Ramos (cell line): ENCODE measurements around the gene BCAP31.

Source experiments
- in situ Hi-C: fragments of 300-500 bp; cut with MboI; formaldehyde crosslinking; loops from one replicate; pipeline ENCODE4 v1.14.3; 2022; ENCODE audit warnings: low sequenced_read_pairs; ENCODE audit not compliant: unreplicated experiment

Gene BCAP31

GRCh38 chrX:153724252-153725038 is at the start of gene BCAP31, which contains the start of gene ABCD1:
TSS of gene BCAP31 (minus strand) at chrX:153724387. CDS start at chrX:153723244, 1,143 bp downstream.
TSS of gene ABCD1 (plus strand) at chrX:153724856. CDS start at chrX:153725267, 411 bp downstream.
- in situ Hi-C loops = loop anchor here (25.0 kb wide), 1 partner anchor 813 kb away; the partner anchor contains the start of genes G6PD and IKBKG

GRCh38 chrX:153773218-153773611 is 49.0 kb upstream of the BCAP31 start:
- in situ Hi-C loops = no loop called here

- in situ Hi-C loops = no loop called here
These were observed 48.4 kb upstream of the BCAP31 start for GRCh38 chrX:153772316-153773217.

- in situ Hi-C loops = no loop called here
These were observed 47.5 kb upstream of the BCAP31 start for GRCh38 chrX:153771415-153772315.

GRCh38 chrX:153770601-153771414 is 46.6 kb upstream of the BCAP31 start:
- in situ Hi-C loops = no loop called here

GRCh38 chrX:153769865-153770600 is 45.8 kb upstream of the BCAP31 start:
- in situ Hi-C loops = loop anchor here (10.0 kb wide), 1 partner anchor 185 kb away; no protein-coding TSS in a partner anchor

- in situ Hi-C loops = loop anchor here (10.0 kb wide), 1 partner anchor 185 kb away; no protein-coding TSS in a partner anchor
These were observed 45.1 kb upstream of the BCAP31 start for GRCh38 chrX:153769158-153769864.

GRCh38 chrX:153768311-153769157 is 44.3 kb upstream of the BCAP31 start:
- in situ Hi-C loops = loop anchor here (10.0 kb wide), 1 partner anchor 186 kb away; no protein-coding TSS in a partner anchor

- in situ Hi-C loops = loop anchor here (10.0 kb wide), 1 partner anchor 187 kb away; no protein-coding TSS in a partner anchor
These were observed 43.5 kb upstream of the BCAP31 start for GRCh38 chrX:153767674-153768055.

GRCh38 chrX:153766871-153767673 is 42.9 kb upstream of the BCAP31 start:
- in situ Hi-C loops = loop anchor here (10.0 kb wide), 1 partner anchor 188 kb away; no protein-coding TSS in a partner anchor

GRCh38 chrX:153766098-153766817 is 42.1 kb upstream of the BCAP31 start:
- in situ Hi-C loops = loop anchor here (10.0 kb wide), 1 partner anchor 189 kb away; no protein-coding TSS in a partner anchor

GRCh38 chrX:153765138-153766079 is 41.2 kb upstream of the BCAP31 start:
- in situ Hi-C loops = loop anchor here (10.0 kb wide), 1 partner anchor 189 kb away; no protein-coding TSS in a partner anchor

GRCh38 chrX:153764786-153765137 is 40.6 kb upstream of the BCAP31 start:
- in situ Hi-C loops = loop anchor here (10.0 kb wide), 1 partner anchor 190 kb away; no protein-coding TSS in a partner anchor
